K562 (cell line): Measurements from ENCODE around the gene LAPTM5. TPM values are rescaled to one million over a fixed set of nuclear protein-coding genes. Genes with fewer than 3 reads are reported as not detected.

Source experiments
- ATAC-seq: fragments of 200-7000 bp; cut with Tn5 transposase; 3 replicates; pipeline ENCODE4 v1.9.1; 2020; ENCODE audit warnings: moderate library complexity
- BruUV-seq: library from RNA; stranded (reverse); fragments of 400-500 nt; replicated peaks from 2 replicates; lab custom pipeline; 2021; lab: Mats Ljungman, UMichigan
- CTCF ChIA-PET: fragments of 300-600 bp; formaldehyde crosslinking; extraction: SDS; loops from one replicate; lab custom pipeline; 2021; ENCODE audit warnings: low intra/inter-chr PET ratio; lab: Yijun Ruan, JAX
- POLR2A ChIA-PET: fragments of 300-600, 350-650 bp; sonication (Branson Sonifier 250); formaldehyde crosslinking; extraction: SDS; loops from one replicate; lab custom pipeline; 2021; ENCODE audit warnings: antibody characterized with exemption, inconsistent platforms; lab: Yijun Ruan, JAX
- DNase-seq, 4 experiments: peaks; one replicate each; pipeline versions ENCODE4 v3.0.0 to v3.0.0-alpha.2; 2011 to 2018; ENCODE audit warnings: low spot score in 3 of 4, mixed read lengths in 3 of 4; ENCODE audit errors: extremely low read depth in 1 of 4
- FAIRE-seq: peaks from 2 replicates; lab custom pipeline; 2011; peaks lifted over from hg19 to GRCh38; lab: Jason Lieb, UNC
- H2AFZ ChIP-seq: 2 replicates; pipeline ENCODE4 v1.6.0; 2011; ENCODE audit warnings: low read depth, low read length, control low read depth, inconsistent platforms
- H3K27ac ChIP-seq: fragments of 200-600 bp; 3 replicates; pipeline ENCODE4 v1.8.0; 2011; ENCODE audit warnings: low read depth, mild to moderate bottlenecking, control low read depth, inconsistent platforms, low read length, moderate library complexity, mixed read lengths; ENCODE audit errors: extremely low read depth
- H3K27me3 ChIP-seq, 2 experiments: fragments of 300-600 bp in 1 of 2; 2 replicates in 1 of 2; 3 replicates in 1 of 2; pipeline versions ENCODE4 v1.6.0 to v1.8.0; 2011; ENCODE audit warnings: inconsistent platforms in 2 of 2, low read length in 2 of 2, mild to moderate bottlenecking in 1 of 2, mixed read lengths in 1 of 2, moderate library complexity in 1 of 2; ENCODE audit not compliant: control insufficient read depth in 2 of 2, insufficient read depth in 2 of 2
- H3K36me3 ChIP-seq: fragments of 300-600 bp; 3 replicates; pipeline ENCODE4 v1.8.0; 2011; ENCODE audit warnings: mild to moderate bottlenecking, low read length, inconsistent platforms; ENCODE audit not compliant: control insufficient read depth, insufficient read depth
- H3K4me1 ChIP-seq, 2 experiments: fragments of 200-600 bp in 1 of 2; replicated peaks in 1 of 2; 2 replicates in 1 of 2; 3 replicates in 1 of 2; pipeline versions ENCODE4 v1.5.1 to v1.8.0; 2011; ENCODE audit warnings: inconsistent platforms in 2 of 2, low read length in 2 of 2, mild to moderate bottlenecking in 1 of 2, mixed read lengths in 1 of 2, moderate library complexity in 1 of 2; ENCODE audit not compliant: control insufficient read depth in 2 of 2, insufficient read depth in 2 of 2
- H3K4me2 ChIP-seq: 2 replicates; pipeline ENCODE4 v1.6.1; 2011; ENCODE audit warnings: low read length, control low read depth, inconsistent platforms, mixed read lengths; ENCODE audit not compliant: insufficient read depth
- H3K4me3 ChIP-seq: fragments of 200-600 bp; sonication (generic), shearing (Covaris generic); 2 replicates; pipeline ENCODE4 v1.5.1; 2016; ENCODE audit warnings: control low read depth, inconsistent platforms
- H3K79me2 ChIP-seq: fragments of 200-600 bp; 3 replicates; pipeline ENCODE4 v1.8.0; 2011; ENCODE audit warnings: low read length, inconsistent platforms; ENCODE audit not compliant: control insufficient read depth, insufficient read depth
- H3K9ac ChIP-seq, 2 experiments: 2 replicates each; pipeline versions ENCODE4 v1.6.0 to v1.6.1; 2011; ENCODE audit warnings: low read depth in 2 of 2, low read length in 2 of 2, control low read depth in 1 of 2, inconsistent platforms in 1 of 2, mild to moderate bottlenecking in 1 of 2, mixed read lengths in 1 of 2; ENCODE audit not compliant: insufficient read depth in 1 of 2
- H3K9me1 ChIP-seq: one replicate; pipeline ENCODE4 v1.6.0; 2011; ENCODE audit warnings: inconsistent platforms, mild to moderate bottlenecking, low read length, moderate library complexity; ENCODE audit not compliant: control insufficient read depth, insufficient read depth
- H3K9me3 ChIP-seq: replicated peaks from 2 replicates; pipeline ENCODE4 v1.5.1; 2011; ENCODE audit warnings: low read depth, low read length, inconsistent platforms; ENCODE audit not compliant: control insufficient read depth, insufficient read depth
- H4K20me1 ChIP-seq: replicated peaks from 2 replicates; pipeline ENCODE4 v1.6.1; 2011; ENCODE audit warnings: low read length, inconsistent platforms, mixed read lengths; ENCODE audit not compliant: control insufficient read depth, insufficient read depth
- ADNP ChIP-seq: fragments of 200-800 bp; sonication (Bioruptor generic); IDR thresholded peaks from 2 replicates; pipeline ENCODE4 v1.6.1; 2016; ENCODE audit warnings: missing genetic modification characterization, missing compliant biosample characterization
- BCOR ChIP-seq: fragments of 450-650 bp; IDR thresholded peaks from 2 replicates; pipeline ENCODE4 v1.6.1; 2016
- BHLHE40 ChIP-seq: IDR thresholded peaks from 2 replicates; pipeline ENCODE4 v1.6.1; 2011; ENCODE audit warnings: low read length, improper control_type of control experiment
- CHD4 ChIP-seq: fragments of 200-600 bp; sonication (generic); IDR thresholded peaks from 3 replicates; pipeline ENCODE4 v1.6.1; 2012; ENCODE audit warnings: low read depth, mild to moderate bottlenecking, mixed read lengths, low read length, inconsistent platforms; ENCODE audit not compliant: insufficient read depth, insufficient replicate concordance, poor library complexity, severe bottlenecking
- KDM1A ChIP-seq, 2 experiments: fragments of 450-650 bp; IDR thresholded peaks; 2 replicates each; pipeline ENCODE4 v1.6.1; 2016; ENCODE audit warnings: mild to moderate bottlenecking in 2 of 2
- PHF20 ChIP-seq: fragments of 450-650 bp; IDR thresholded peaks from 2 replicates; pipeline ENCODE4 v1.6.1; 2018; ENCODE audit not compliant: partially characterized antibody
- TGIF2 ChIP-seq: sonication (generic); formaldehyde crosslinking; IDR thresholded peaks from 2 replicates; pipeline ENCODE4 v1.8.1; 2022; ENCODE audit warnings: mild to moderate bottlenecking, missing genetic modification reagents, moderate library complexity
- ZNF384 ChIP-seq: IDR thresholded peaks from 2 replicates; pipeline ENCODE4 v1.6.1; 2012; ENCODE audit warnings: low read depth, low read length, improper control_type of control experiment
- ZNF76 ChIP-seq: fragments of 250-450 bp; sonication (Bioruptor Pico); IDR thresholded peaks from 2 replicates; pipeline ENCODE4 v1.4.0; 2020; ENCODE audit warnings: mild to moderate bottlenecking, moderate library complexity, borderline replicate concordance
- WGBS: fragments of 100-300 bp; shearing (Covaris generic); methylation state at CpG from one replicate; pipeline ENCODE4 v1.1.6; 2016; ENCODE audit warnings: low coverage, mixed read lengths; ENCODE audit not compliant: insufficient coverage; ENCODE audit errors: missing lambda C conversion rate; 5-methylcytosine and 5-hydroxymethylcytosine counted together
- in situ Hi-C: fragments of 300-500 bp; cut with MboI; formaldehyde crosslinking; loops from 4 replicates; pipeline ENCODE4 v1.15.0; 2018; ENCODE audit warnings: inconsistent platforms, mixed read lengths
- intact Hi-C: fragments of 100-400 bp; cut with micrococcal nuclease; formaldehyde crosslinking; loops from 2 replicates; pipeline ENCODE4 v1.14.2; 2022
- polyA plus RNA-seq, 8 experiments: library from polyadenylated mRNA; depleted of rRNA in 4 of 8; stranded (reverse) in 5 of 8; unstranded in 3 of 8; fragments of >200 nt; fragmentation: Nextera tagmentation in 2 of 8; fragmentation: Illumina TruSeq in 1 of 8; extraction: Ambion mirVana in 2 of 8; extraction: Trizol in 1 of 8; gene quantifications; 2 replicates each; pipeline versions ENCODE4 v1.2.1 to v1.2.3, GENCODE V29; 2011 to 2014; ENCODE audit warnings: inconsistent platforms in 1 of 8, missing spikeins in 1 of 8
- total RNA-seq, 7 experiments: library from RNA; depleted of rRNA in 6 of 7; stranded (reverse); fragments of >200 nt in 6 of 7; fragmentation: Illumina TruSeq in 2 of 7; extraction: Trizol in 2 of 7; gene quantifications; 2 replicates each; pipeline versions ENCODE4 v1.2.1 to v1.2.3, GENCODE V29; 2011 to 2021; ENCODE audit warnings: low replicate concordance in 1 of 7

LAPTM5 gene
- total and polyA plus RNA-seq, 9 of the 15 experiments (the other 6 are each of a cell fraction or from before 2014, with no cell fraction given), result 2.4 to 47.3 (median 20.3) TPM

GRCh38 chr1:30726236-30726635 lies 31.3 kb downstream of the LAPTM5 start:
- H3K4me1 ChIP-seq, result peaks cover 55 to 74% of the 10 kb centered on the region in 2 experiments
- H3K9me3 ChIP-seq, result no peaks in the 10 kb centered on the region
- no peak for FAIRE-seq
- no peak overlapping the region for H3K27ac ChIP-seq
- CTCF ChIA-PET, result interaction anchor here (9.0 kb wide), 1 partner anchor 53 kb away, joined by 187 read pairs; no protein-coding TSS in a partner anchor
- intact Hi-C loops, result no loop called here
- peak; percentile 91 for TF ChIP-seq BCOR
- peak; percentile 49 for TF ChIP-seq ZNF384
- no peak for TF ChIP-seq CHD4
- TF ChIP-seq PHF20, result peak; percentile 23
- TF ChIP-seq ADNP, result peak; percentile 51; the same call in 1 of the 2 replicates
- no peak for TF ChIP-seq TGIF2 (CRISPR knock-in tag)
- TF ChIP-seq KDM1A (IDR thresholded peaks at IDR 0.05), result peak; percentile 57 to 68; a peak in 3 of 4 replicates
- no peak for TF ChIP-seq BHLHE40
- TF ChIP-seq ZNF76 (CRISPR knock-in tag), result no peak
- TF ChIP-seq, all 486 proteins: peak for 5
- no peaks in the 10 kb centered on the region for H4K20me1 ChIP-seq
- ATAC-seq (no peak), DNase-seq (no peak)
- H3K36me3 ChIP-seq, result peaks cover 65% of the 10 kb centered on the region
- BruUV-seq, result no TSS peak
- POLR2A ChIA-PET, result interaction anchor here (0.6 to 8.0 kb wide), 5 partner anchors 7 to 259 kb away, joined by 4 to 74 read pairs (median 7); no protein-coding TSS in a partner anchor
- no peaks in the 10 kb centered on the region for H3K9me1 ChIP-seq
- H2AFZ ChIP-seq, result no peak overlapping the region
- 86% methylated on average over 7 of the region's 7 CpGs for WGBS
- in situ Hi-C loops, result no loop called here
- peaks cover 20% of the 10 kb centered on the region for H3K79me2 ChIP-seq
- H3K27me3 ChIP-seq, result no peaks in the 10 kb centered on the region
- peak overlapping the region in 1 of 2 experiments; percentile 6; a peak in 1 of 4 replicates for H3K9ac ChIP-seq
- H3K4me3 ChIP-seq, result no peak overlapping the region
- H3K4me2 ChIP-seq, result no peak overlapping the region
